Measurements from ENCODE around the gene RNU7-1.

RNU7-1 gene

GRCh38 chr12:6955108-6956020 is 11.7 kb downstream of the RNU7-1 start:
- DNase-seq, result no peak

- no peak for DNase-seq
Observed at GRCh38 chr12:6956021-6956727, 12.6 kb downstream of the RNU7-1 start.

- no peak for DNase-seq
Observed at GRCh38 chr12:6957151-6957701, 13.6 kb downstream of the RNU7-1 start.

DNA sequence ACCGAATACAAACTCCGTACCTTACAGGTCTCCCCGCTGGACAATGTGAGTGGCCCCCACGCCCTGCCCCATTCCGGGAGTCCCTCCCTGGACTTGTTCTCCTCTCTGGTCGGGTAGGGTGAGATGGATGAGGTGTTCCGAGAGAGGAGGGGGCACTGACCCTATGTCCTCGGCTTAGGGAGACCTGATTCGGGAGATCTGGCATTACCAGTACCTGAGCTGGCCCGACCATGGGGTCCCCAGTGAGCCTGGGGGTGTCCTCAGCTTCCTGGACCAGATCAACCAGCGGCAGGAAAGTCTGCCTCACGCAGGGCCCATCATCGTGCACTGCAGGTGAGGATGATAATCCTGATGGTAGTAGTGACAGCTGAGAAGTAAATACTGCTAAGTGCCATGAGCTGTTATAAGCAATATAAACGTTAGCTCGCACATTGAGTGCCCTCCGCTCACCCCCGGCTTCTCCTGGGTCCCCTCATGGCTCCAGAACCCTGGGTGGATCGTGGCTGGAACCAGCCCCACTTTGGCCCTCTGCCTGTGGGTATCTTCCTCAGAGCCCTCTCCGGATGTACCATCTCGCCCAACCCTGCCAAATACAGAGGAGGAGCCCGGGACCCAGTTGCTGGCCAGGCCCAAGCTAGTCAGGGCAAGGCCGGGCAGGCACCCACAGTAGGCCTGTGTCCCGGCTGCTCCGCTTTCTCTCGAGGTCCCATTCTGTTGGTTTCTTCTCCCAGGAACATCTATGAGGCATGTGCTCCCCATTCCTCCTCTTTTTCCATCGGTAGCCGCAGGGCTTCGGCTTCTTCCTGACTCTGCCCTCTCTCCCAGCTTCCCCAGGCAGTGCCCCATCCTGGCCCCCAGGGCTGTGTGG is 14.4 kb downstream of the RNU7-1 start:
- no peak for DNase-seq

- no peak for DNase-seq
Observed at GRCh38 chr12:6958609-6959057, 15.0 kb downstream of the RNU7-1 start.

DNA sequence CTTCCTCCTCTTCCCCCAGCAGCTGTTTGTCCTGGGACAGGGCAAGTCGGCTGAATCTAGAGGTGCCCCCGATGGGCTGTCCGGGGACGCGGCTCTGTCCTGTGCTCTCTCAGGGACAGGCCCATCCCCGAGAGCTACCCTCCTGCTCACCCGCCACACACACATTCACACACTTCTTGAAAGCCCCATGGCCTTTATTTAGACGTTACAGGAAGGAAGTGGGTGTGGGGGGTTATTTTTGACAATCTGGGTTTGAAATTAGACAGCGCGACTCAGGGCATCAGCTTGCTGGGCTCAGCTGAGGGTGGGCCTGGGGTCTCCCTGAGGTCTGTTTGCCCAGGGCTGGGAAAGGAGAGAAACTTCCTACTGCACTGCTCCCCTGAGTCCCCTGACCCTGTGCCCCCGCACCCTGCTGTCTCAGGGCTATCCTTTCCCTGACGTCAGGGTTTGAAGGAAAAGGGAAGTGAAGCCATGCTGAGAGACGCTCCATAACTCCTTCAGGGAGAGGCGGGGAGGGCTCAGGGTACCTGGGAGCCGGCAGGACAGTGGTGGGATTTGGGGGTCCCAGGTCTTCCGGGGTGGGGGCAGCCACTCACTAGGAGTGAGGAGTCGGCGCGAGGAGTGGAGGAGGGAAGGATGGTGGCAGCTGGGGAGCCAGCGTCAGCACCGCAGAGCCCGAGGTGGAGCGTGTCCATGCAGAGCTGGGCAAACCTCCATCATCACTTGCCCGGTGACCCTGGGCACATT is 15.6 kb downstream of the RNU7-1 start:
- no peak for DNase-seq

GRCh38 chr12:6959805-6960592 is 16.4 kb downstream of the RNU7-1 start:
- no peak for DNase-seq

- DNase-seq, result no peak
Observed at GRCh38 chr12:6960593-6961277, 17.1 kb downstream of the RNU7-1 start.

- DNase-seq, result no peak
Observed at GRCh38 chr12:6961278-6961694, 17.7 kb downstream of the RNU7-1 start.

DNA sequence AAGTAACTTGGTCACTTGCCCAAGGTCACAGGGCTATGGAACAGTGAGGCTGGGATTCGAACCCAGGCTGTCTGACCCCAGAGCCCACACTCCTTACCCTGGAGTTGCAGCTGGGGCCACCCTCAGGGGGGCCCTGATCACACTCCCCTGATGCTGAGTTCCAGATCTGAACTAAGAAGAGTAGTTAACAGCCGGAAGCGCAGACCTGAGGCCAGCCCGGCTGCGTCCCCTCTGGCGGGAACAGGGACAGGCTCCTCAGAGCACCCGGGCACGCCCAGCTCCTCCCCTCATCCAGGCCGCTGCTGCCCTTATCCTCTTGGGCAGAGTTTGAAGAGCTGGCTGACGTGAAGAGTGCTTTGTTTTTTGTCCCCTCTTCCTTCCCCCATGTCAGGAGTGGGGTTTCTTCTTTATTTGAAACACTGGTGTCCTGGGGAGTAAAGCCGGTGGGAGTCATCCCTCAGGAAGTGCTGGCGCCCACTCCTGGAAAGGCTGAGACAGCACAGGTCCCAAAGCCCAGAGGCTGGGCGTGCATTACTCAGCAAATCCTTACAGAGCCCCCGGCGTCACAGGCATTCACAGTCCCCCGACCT is 18.2 kb downstream of the RNU7-1 start:
- peak; percentile 95 for DNase-seq

DNA sequence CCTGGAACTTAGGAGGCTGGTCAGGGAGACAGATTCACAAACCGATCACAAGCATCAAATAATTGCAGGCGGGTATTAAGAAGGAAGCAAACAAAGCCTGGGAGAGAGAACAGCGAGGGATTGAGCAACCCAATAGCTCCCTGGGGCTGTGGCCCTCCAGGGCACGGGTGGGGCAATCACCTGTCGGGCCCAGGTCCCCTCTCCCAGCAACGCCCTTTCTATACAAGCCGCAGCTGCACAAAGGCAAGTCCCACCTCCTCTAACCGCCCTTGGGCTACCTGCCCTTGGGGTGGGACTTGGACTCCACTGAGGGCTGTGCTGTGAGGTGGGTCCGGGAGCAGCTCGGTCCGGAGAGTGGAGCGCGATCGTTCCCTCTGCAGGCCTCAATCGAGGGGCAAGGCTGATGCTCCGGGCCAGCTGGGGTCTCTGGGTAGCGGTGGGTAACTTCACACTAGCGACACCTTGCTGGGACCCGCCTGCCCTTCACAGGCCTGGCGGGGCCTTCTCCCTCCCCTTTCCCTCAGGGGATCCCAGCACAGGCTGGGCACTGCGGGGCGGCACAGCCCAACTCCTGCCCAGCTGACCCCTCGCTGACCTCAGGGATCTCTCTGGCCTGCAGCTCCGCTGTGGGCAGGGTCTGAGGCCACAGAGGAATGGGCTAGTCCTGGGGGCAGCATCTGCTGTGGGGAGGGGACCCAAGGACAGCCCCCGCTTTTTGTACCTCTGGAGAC is 18.8 kb downstream of the RNU7-1 start:
- DNase-seq, result peak; percentile 95

DNA sequence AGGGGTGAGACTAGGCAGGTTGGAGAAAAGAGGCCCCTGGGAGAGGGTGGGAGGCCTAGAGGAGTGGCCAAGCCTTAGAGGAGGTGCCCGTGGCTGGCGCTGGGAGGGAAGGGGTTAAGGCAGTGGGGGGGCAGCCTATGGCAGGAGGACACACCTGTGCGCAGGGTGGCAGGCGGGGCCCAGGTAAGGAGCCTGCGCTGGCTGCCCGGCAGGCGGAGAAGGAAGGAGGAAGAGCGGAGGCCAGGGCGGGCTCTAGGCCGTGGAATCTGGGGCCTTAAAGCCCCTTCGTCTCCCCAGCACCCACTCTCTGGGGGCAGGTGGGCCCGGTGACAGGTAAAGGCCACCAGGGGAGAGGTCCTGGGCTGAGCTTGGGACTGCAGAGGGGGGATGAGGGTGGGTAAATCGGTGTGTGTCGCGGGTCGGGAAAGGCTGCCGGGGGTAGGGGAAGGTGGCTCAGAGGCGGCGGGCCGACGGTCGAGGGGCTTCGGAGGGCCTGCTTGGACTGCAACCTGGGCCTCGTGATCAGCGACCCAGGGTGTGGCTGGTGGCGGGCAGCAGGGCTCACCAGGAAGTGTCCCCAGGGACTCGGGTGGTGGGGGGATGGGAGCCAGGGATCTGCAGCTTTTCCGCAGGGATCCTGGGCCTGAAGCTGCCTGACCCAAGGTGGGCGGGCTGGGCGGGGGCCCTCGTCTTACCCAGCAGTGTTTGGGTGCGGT is 19.6 kb downstream of the RNU7-1 start:
- DNase-seq, result peak; percentile 54

GRCh38 chr12:6963791-6964413 is 20.3 kb downstream of the RNU7-1 start:
- no peak for DNase-seq

DNA sequence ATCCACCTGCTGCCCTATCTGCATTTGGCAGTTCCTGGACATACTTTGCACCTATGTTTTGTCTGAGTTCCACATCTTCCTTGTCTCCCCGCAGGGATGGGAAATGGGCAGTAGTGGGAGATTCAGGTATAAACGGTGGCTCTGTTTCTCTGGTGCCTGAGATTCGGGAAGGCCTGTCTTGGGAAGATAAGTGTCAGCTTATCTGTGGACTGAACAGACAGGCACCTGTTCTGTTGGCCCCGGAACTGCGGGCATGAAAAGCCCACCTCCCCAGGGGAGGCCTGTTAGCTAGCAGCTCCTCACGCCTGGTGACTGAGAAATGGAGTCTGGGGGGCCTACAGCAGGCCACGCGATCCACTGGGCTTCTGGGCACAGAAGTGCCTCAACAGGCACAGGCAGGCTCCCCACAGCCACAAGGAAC is 21.0 kb downstream of the RNU7-1 start:
- DNase-seq, result no peak

GRCh38 chr12:6965026-6965661 is 21.5 kb downstream of the RNU7-1 start:
- peak; percentile 76 for DNase-seq

DNA sequence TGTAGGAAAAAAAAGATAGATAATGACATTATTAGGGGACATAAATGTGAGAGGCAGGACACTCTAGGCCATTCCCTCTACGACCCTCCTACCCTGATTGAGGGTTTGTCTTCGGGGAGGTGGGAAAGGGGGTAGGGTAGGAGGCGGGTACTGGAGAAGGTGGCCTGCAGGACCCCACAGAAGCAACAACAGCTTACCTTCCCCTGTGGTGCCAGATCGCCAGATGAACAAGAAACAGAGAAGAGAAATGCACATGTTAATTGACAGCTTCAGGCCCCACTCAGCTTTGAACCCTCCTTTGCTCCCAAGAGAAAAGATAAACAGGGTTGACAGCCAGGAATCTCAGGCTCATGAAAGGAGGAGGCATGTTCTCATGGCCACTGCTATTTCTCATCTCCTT is 22.1 kb downstream of the RNU7-1 start:
- DNase-seq, result no peak

DNA sequence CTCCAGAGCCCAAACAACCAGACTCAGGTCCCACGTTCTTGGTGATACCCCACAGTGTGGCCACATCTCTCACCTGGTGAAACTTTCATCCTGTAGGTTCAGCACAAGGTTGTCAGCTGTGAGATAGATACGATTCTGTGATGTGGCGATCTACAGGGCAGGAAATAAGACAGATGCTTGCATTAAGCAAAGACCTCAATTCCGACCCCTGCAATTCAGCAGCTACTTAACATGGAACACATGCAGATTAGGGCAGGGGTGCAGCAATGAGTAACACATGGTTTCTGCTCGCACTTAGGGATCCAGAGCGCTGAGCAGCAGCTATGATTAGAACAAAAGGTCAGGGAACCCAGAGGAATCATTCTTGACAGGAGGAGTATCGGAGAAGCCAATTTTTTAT is 22.7 kb downstream of the RNU7-1 start:
- DNase-seq, result no peak

DNA sequence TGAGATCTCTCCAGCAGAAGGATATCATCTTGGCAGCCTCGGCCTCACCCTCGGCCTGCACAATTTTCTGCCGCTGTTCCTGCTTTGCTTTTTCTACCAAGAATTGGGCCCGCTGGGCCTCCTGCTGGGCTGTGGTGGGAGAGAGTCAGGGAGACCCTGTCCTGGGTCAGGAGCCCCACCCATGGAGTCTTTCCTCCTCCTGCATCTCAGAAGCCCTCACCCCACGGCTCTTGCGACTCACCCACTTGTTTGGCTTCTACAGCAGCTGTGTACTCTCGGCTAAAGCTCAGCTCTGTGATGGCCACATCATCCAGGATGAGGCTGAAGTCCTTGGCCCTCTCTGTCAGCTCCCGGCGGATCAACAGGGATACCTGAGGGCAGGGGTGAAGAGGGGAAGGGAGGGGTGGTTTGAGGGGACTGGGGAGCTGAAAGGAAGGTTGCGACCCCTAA is 24.1 kb downstream of the RNU7-1 start:
- no peak for DNase-seq

Data from NCI-H2081 treated with DMSO at 0.1 percent for 48 hours (cell line).